Activated CD8-positive, alpha-beta memory T cell treated with anti-CD3 and anti-CD28 coated beads for 36 hours (primary cell): ENCODE results near the gene MAU2. TPM values are rescaled to one million over a fixed set of nuclear protein-coding genes. Genes with fewer than 3 reads are reported as not detected.

Source experiments
- CTCF ChIA-PET: fragments of 350-600 bp; sonication (Branson Sonifier 250); formaldehyde crosslinking; loops from one replicate; lab custom pipeline; 2021; ENCODE audit warnings: antibody characterized with exemption; lab: Charles Lee
- POLR2A ChIA-PET: fragments of 350-600 bp; sonication (Branson Sonifier 250); formaldehyde crosslinking; loops from one replicate; lab custom pipeline; 2021; ENCODE audit warnings: antibody characterized with exemption; lab: Charles Lee
- total RNA-seq, 2 experiments: library from RNA; stranded (reverse); gene quantifications; one replicate each; pipeline ENCODE4 v1.2.3, GENCODE V29; 2021

MAU2 gene
- total RNA-seq, 2 experiments from 2014 or later = 43.1 to 47.4 TPM

DNA sequence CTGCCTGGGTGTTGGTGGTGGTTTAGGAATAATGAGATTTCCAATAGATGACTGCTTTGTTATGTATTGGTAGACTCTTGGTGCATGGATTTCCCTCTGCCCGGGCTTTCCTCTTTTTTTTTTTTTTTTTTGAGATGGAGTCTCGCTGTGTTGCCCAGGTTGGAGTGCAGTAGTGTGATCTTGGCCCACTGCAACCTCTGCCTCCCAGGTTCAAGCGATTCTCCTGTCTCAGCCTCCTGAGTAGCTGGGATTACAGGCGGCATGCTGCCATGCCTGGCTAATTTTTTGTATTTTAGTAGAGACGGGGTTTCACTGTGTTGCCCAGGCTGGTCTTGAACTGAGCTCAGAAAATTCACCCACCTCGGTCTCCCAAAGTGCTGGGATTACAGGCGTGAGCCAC, 73.7 kb downstream of the MAU2 start:
- ChIA-PET CTCF (interaction anchor here (0.6 kb wide), 1 partner anchor 34 kb away, joined by 3 read pairs; no protein-coding TSS in a partner anchor), POLR2A (interaction anchor here (0.7 to 1.4 kb wide), 2 partner anchors 11 to 95 kb away, joined by 3 to 5 read pairs; partner anchors contain the start of gene GATAD2A)

DNA sequence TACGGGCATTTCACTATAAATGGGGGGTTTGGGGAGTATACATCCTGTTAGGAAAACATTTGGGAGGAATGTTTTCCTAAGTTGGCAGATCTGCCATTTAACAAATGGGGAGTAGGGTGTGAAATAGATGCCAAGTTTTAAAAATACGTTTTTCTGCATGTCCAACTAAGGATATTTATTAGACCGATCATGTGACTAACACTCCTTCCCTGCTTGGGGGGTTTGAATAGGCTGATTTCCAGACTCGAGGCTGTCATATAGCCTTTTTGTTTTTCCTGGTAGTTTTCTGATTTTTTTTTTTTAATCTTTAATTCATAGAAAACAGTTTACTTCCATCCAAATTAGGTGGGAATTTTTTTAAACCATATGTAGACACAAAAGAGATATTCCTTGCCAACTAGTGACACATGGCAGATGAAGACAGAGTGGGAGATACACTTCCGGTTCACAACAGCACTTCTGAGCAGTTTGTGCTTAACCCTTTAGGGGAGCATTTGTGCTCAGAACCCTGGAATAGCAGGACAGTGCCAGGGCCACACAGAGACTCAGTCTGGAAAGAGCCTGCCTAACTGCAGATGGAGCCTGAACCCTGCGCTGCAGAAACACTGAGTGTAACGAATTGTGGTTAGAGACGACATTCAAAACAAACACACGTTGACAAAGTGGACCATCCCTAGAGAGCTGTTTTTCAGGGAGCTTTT, 79.3 kb downstream of the MAU2 start:
- ChIA-PET CTCF (interaction anchor here (0.8 to 1.5 kb wide), 2 partner anchors 51 to 91 kb away, joined by 3 to 5 read pairs; no protein-coding TSS in a partner anchor), POLR2A (no interaction called here)

DNA sequence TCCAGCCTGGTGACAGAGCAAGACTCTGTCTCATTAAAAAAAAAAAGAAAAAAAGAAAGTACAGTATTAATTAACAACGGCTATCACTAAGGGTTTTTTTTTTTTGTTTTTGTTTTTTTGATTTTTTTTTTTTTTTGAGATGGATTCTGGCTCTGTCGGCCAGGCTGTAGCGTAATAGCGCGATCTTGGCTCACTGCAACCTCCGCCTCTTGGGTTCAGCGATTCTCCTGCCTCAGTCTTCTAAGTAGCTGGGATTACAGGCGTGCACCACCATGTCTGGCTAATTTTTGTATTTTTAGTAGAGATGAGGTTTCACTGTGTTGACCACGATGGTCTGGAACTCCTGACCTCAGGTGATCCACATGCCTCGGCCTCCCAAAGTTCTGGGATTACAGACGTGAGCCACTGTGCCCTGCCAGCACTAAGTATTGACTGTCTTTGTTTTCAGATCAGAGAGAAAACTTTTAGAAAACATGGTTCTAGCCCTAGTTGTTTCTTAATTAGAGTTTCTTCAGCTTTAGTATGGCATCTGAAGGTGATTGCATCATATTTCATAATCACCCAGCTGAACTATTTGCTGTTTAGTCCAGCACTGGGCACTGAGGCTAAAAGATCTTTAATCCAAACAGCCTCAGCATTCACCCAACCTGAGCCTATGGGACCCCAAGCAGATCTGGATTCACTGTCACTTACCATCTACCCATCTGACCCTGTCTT, 82.2 kb downstream of the MAU2 start:
- ChIA-PET POLR2A (interaction anchor here (0.7 kb wide), 1 partner anchor 30 kb away, joined by 6 read pairs; no protein-coding TSS in a partner anchor), CTCF (interaction anchor here (0.6 to 0.7 kb wide), 2 partner anchors 147 to 262 kb away, joined by 4 to 6 read pairs; no protein-coding TSS in a partner anchor)

GRCh38 chr19:19403373-19403901, 82.8 kb downstream of the MAU2 start:
- ChIA-PET POLR2A (no interaction called here), CTCF (interaction anchor here (0.6 kb wide), 1 partner anchor 261 kb away, joined by 6 read pairs; no protein-coding TSS in a partner anchor)

- CTCF ChIA-PET = interaction anchor here (0.6 to 3.9 kb wide), 10 partner anchors 16 to 112 kb away, joined by 3 to 25 read pairs (median 3); no protein-coding TSS in a partner anchor
- POLR2A ChIA-PET = interaction anchor here (0.5 to 1.5 kb wide), 11 partner anchors 8 to 214 kb away, joined by 3 to 14 read pairs (median 4); no protein-coding TSS in a partner anchor
These were observed 84.5 kb downstream of the MAU2 start, which contains the start of gene GATAD2A for GRCh38 chr19:19404879-19405860. TSS of gene GATAD2A (plus strand) at chr19:19405675. CDS start at chr19:19465346, 59,671 bp downstream.

GRCh38 chr19:19405971-19406877, 85.6 kb downstream of the MAU2 start:
- ChIA-PET POLR2A (interaction anchor here (1.3 to 1.5 kb wide), 4 partner anchors 18 to 83 kb away, joined by 5 to 14 read pairs (median 10); no protein-coding TSS in a partner anchor), CTCF (interaction anchor here (0.9 to 3.9 kb wide), 10 partner anchors 14 to 111 kb away, joined by 3 to 25 read pairs (median 4); no protein-coding TSS in a partner anchor)

- ChIA-PET CTCF (interaction anchor here (0.6 to 3.9 kb wide), 6 partner anchors 11 to 82 kb away, joined by 3 to 25 read pairs (median 4); no protein-coding TSS in a partner anchor), POLR2A (no interaction called here)
These were observed 86.4 kb downstream of the MAU2 start for GRCh38 chr19:19406878-19407632.

- ChIA-PET CTCF (interaction anchor here (0.6 to 3.9 kb wide), 4 partner anchors 10 to 81 kb away, joined by 3 to 25 read pairs (median 4); no protein-coding TSS in a partner anchor), POLR2A (no interaction called here)
These were observed 87.0 kb downstream of the MAU2 start for GRCh38 chr19:19407633-19407930.

Other genes with a start within 250 kb of the MAU2 start
- 10 to 100 TPM; 30.4 to 33.6 TPM for gene TMEM161A, start 182.4 kb upstream of the MAU2 start, total RNA-seq
- gene MEF2B, start 150.6 kb upstream of the MAU2 start, total RNA-seq = 1 to 10 TPM in 1 of 2 experiments, under 1 TPM in 1; 0.80 to 2.7 TPM
- 10 to 100 TPM; 31.9 to 34.6 TPM for gene BORCS8, start 128.7 kb upstream of the MAU2 start, total RNA-seq
- 100 to 1,000 TPM; 102 to 106 TPM for gene RFXANK, start 128.6 kb upstream of the MAU2 start, total RNA-seq
- 10 to 100 TPM; 57.0 to 57.3 TPM for gene NR2C2AP, start 117.4 kb upstream of the MAU2 start, total RNA-seq
- gene NCAN, start 108.9 kb upstream of the MAU2 start, total RNA-seq = not detected
- gene TM6SF2, start 47.5 kb upstream of the MAU2 start, total RNA-seq = not detected
- gene SUGP1, start 320 bp upstream of the MAU2 start, total RNA-seq = 10 to 100 TPM; 54.6 to 61.0 TPM
- gene GATAD2A, start 84.8 kb downstream of the MAU2 start, total RNA-seq = 100 to 1,000 TPM; 188 TPM
- gene TSSK6, start 194.7 kb downstream of the MAU2 start, total RNA-seq = 1 to 10 TPM; 2.5 to 2.8 TPM
- 100 to 1,000 TPM; 337 to 339 TPM for gene NDUFA13, start 195.4 kb downstream of the MAU2 start, total RNA-seq
- gene YJEFN3, start 208.1 kb downstream of the MAU2 start, total RNA-seq = 1 to 10 TPM; 7.3 to 8.8 TPM
- under 1 TPM; 0.15 to 0.30 TPM for gene CILP2, start 217.4 kb downstream of the MAU2 start, total RNA-seq